Measurements from ENCODE around the gene PXT1. TPM values are rescaled to one million over a fixed set of nuclear protein-coding genes. Genes with fewer than 3 reads are reported as not detected.
"Not testable (repeated sequence)": the region's sequence is repeated elsewhere in the genome, so short reads cannot be mapped to it uniquely, and the experiment has no call there.

PXT1 gene
- total RNA-seq, 2 donors from 2014 or later = not detected

DNA sequence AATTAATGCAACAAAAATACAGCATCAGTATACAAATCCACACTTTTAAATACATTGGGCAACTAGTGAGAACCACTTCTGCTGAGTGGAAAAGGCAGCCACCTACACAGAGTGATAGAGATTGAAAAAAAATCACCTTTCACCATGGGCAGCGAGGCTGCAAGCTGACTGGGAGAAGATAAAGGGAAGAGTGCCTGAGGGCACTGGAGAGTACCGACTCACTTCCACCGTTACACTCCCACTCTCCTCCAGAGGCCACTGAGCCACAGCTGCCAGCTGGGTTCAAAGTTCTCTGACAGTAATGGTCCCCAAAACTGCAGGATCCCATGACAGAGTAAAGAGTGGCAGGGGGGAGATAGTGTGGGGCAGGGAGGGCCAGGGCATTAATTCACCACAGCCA is 24.1 kb downstream of the PXT1 start:
- H3K4me3 ChIP-seq = no peak overlapping the region
- H3K36me3 ChIP-seq (replicated peaks in 1 of 2; ENCODE audit: insufficient read depth in 1 of 2, low read depth in 2 of 2) = no peaks in the 10 kb centered on the region
- no peaks in the 10 kb centered on the region for H3K27me3 ChIP-seq
- DNase-seq (no peak), ATAC-seq (no peak)
- TF ChIP-seq, protein P1, sequence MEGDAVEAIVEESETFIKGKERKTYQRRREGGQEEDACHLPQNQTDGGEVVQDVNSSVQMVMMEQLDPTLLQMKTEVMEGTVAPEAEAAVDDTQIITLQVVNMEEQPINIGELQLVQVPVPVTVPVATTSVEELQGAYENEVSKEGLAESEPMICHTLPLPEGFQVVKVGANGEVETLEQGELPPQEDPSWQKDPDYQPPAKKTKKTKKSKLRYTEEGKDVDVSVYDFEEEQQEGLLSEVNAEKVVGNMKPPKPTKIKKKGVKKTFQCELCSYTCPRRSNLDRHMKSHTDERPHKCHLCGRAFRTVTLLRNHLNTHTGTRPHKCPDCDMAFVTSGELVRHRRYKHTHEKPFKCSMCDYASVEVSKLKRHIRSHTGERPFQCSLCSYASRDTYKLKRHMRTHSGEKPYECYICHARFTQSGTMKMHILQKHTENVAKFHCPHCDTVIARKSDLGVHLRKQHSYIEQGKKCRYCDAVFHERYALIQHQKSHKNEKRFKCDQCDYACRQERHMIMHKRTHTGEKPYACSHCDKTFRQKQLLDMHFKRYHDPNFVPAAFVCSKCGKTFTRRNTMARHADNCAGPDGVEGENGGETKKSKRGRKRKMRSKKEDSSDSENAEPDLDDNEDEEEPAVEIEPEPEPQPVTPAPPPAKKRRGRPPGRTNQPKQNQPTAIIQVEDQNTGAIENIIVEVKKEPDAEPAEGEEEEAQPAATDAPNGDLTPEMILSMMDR (IDR thresholded peaks at IDR 0.05) = no peak
- TF ChIP-seq POLR2A (IDR thresholded peaks at IDR 0.05) = no peak
- no peak overlapping the region for H3K27ac ChIP-seq
- no peaks in the 10 kb centered on the region for H3K9me3 ChIP-seq
- intact Hi-C loops (cut with DNase I) = no loop called here
- 89 to 93% methylated on average over 3 of the region's 3 CpGs for WGBS, 2 donors
- peaks cover 7% of the 10 kb centered on the region for H3K4me1 ChIP-seq

DNA sequence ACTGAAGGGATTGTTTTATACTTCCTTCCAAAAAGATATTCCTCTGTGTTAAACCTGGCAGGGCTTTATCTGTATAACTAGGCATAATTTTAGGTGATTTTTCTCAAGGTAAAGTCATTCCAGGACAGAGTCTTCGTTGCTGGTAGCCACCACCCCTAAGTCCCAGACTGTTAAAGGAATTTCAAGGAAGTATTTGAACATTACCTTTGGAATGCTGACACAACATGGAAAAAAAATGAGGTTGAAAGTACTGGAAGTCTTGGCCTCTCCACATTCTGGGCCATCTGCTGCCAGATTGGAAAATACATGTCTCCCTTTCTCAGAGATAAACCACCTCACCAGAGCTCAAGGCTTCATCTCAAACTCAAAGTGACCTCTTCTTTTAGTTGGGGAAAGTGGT is 28.2 kb downstream of the PXT1 start:
- Histone ChIP-seq H3K36me3 (replicated peaks in 1 of 2; ENCODE audit: insufficient read depth in 1 of 2, low read depth in 2 of 2) (no peaks in the 10 kb centered on the region), H3K9me3 (no peaks in the 10 kb centered on the region), H3K27me3 (no peaks in the 10 kb centered on the region), H3K4me1 (no peaks in the 10 kb centered on the region), H3K27ac (no peak overlapping the region), H3K4me3 (no peak overlapping the region)
- intact Hi-C loops (cut with DNase I) = no loop called here
- DNase-seq (no peak), ATAC-seq (no peak)
- TF ChIP-seq POLR2A (IDR thresholded peaks at IDR 0.05) = no peak
- TF ChIP-seq, protein P1 (IDR thresholded peaks at IDR 0.05) = no peak
- WGBS, 2 donors = 11 to 12% methylated on average over 1 of the region's 1 CpG

DNA sequence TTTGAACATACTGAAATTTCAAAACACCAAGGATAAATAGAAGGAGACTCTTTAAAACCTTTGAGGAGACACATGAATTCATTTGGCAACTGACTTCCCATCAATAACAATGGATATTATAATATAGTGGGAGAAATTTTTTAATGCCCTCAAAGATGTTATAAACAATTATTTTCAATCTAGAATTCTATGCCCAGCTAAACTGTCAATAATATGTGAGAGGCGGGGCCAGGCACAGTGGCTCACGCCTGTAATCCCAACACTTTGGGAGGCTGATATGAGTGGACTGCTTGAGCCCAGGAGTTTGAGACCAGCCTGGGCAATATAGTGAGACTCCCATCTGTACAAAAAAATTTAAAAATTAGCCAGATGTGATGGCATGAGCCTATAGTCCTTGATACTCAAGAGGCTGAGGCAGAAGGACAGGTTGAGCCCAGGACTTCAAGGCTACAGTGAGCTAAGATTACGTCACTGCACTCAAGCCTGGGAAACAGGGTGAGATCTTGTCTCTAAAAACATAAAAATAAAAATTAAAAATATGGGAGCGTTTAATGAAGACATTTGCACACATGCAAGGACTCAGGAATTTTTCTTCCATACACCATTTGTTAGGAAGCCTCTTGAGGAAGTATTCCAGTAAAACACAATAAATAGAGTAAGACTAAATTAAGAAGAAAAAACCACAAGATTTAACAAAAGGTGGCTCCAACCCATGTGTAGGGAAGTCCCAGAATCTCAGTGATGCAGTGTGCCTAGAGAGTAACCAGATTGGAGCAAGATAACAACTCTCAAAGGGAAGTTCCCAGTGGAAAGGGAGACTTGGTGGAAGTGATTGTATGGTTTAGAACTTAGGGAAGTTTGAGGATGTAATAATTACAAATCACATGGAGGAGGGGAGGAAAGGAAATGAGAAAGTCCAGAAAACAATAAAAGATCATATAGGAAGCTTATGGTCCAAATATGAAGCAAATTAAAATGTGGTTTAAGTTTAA is 28.9 kb downstream of the PXT1 start:
- ATAC-seq (no peak), DNase-seq (no peak)
- Histone ChIP-seq H3K36me3 (replicated peaks in 1 of 2; ENCODE audit: insufficient read depth in 1 of 2, low read depth in 2 of 2) (no peaks in the 10 kb centered on the region), H3K27me3 (no peaks in the 10 kb centered on the region), H3K4me1 (no peaks in the 10 kb centered on the region), H3K9me3 (no peaks in the 10 kb centered on the region), H3K27ac (no peak overlapping the region), H3K4me3 (no peak overlapping the region)
- intact Hi-C loops (cut with DNase I) = no loop called here
- WGBS, 2 donors = 85 to 91% methylated on average over 4 of the region's 4 CpGs
- TF ChIP-seq, protein P1 (IDR thresholded peaks at IDR 0.05) = no peak
- TF ChIP-seq POLR2A (IDR thresholded peaks at IDR 0.05) = no peak

DNA sequence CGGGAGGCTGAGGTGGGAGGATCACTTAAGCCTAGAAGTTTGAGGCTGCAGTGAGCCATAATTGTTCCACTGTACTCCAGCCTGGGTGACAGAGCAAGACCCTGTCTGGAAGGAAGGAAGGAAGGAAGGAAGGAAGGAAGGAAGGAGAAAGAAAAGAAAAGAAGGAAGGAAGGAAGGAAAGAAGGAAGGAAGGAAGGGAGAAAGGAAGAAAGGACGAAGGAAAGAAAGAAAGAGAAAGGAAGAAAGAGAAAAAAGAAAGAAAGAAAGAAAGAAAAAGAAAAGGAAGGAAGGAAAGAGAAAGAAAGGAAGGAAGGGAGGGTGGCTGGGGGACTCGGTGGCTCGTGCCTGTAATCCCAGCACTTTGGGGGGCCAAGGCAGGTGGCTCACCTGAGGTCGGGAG is 32.9 kb downstream of the PXT1 start:
- H3K27ac ChIP-seq; intact Hi-C loops (cut with DNase I); DNase-seq; H3K36me3 ChIP-seq (replicated peaks in 1 of 2; ENCODE audit: insufficient read depth in 1 of 2, low read depth in 2 of 2); H3K27me3 ChIP-seq; H3K9me3 ChIP-seq; ATAC-seq; H3K4me1 ChIP-seq; H3K4me3 ChIP-seq: not testable (repeated sequence)
- 66 to 80% methylated on average over 5 of the region's 5 CpGs for WGBS, 2 donors

DNA sequence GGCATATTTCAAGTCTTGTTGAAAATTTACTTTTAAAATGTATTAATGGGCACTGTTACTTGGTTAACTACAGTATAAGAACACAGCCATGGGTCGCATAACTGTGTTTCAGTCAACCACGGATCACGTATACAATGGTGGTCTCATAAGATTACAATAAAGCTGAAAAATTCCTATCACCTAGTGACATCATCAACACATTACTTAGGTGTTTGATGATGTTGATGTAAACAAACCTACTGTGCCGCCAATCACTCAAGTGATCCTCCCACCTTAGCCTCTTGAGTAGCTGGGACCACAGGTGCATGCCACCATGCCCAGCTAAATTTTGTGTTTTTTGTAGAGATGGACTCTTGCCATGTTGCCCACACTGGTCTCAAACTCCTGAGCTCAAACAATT is 38.5 kb downstream of the PXT1 start:
- H3K27ac ChIP-seq = no peak overlapping the region
- no peak overlapping the region for H3K4me3 ChIP-seq
- DNase-seq (no peak), ATAC-seq (no peak)
- no peaks in the 10 kb centered on the region for H3K4me1 ChIP-seq
- WGBS, 2 donors = 84 to 87% methylated on average over 4 of the region's 4 CpGs
- H3K9me3 ChIP-seq = no peaks in the 10 kb centered on the region
- TF ChIP-seq, protein P1 (IDR thresholded peaks at IDR 0.05) = no peak
- no peak for TF ChIP-seq POLR2A (IDR thresholded peaks at IDR 0.05)
- intact Hi-C loops (cut with DNase I) = no loop called here
- H3K36me3 ChIP-seq (replicated peaks in 1 of 2; ENCODE audit: insufficient read depth in 1 of 2, low read depth in 2 of 2) = no peaks in the 10 kb centered on the region
- H3K27me3 ChIP-seq = no peaks in the 10 kb centered on the region

Measured in body of pancreas (tissue), 4 donors.